HepG2 (cell line): ENCODE results near the gene SPRYD3. TPM values are rescaled to one million over a fixed set of nuclear protein-coding genes. Genes with fewer than 3 reads are reported as not detected.

Experiments used
- ARHGAP35 ChIP-seq: sonication (generic); formaldehyde crosslinking; IDR thresholded peaks from 2 replicates; pipeline ENCODE4 v1.9.0; 2022; ENCODE audit warnings: mild to moderate bottlenecking, inconsistent platforms, moderate library complexity, missing genetic modification reagents, borderline replicate concordance
- HMG20A ChIP-seq: IDR thresholded peaks from 2 replicates; pipeline ENCODE4 v1.6.1; 2016; ENCODE audit warnings: borderline replicate concordance
- MTERF4 ChIP-seq: sonication (generic); formaldehyde crosslinking; IDR thresholded peaks from 2 replicates; pipeline ENCODE4 v1.8.0; 2023; ENCODE audit warnings: mild to moderate bottlenecking, missing genetic modification reagents
- MXD4 ChIP-seq: IDR thresholded peaks from 2 replicates; pipeline ENCODE4 v1.6.1; 2016; ENCODE audit warnings: mild to moderate bottlenecking, missing biosample characterization, missing genetic modification reagents
- NR0B2 ChIP-seq: sonication (generic); formaldehyde crosslinking; IDR thresholded peaks from 2 replicates; pipeline ENCODE4 v1.4.0; 2020; ENCODE audit warnings: mild to moderate bottlenecking, missing genetic modification reagents
- PHF8 ChIP-seq: sonication (generic); formaldehyde crosslinking; IDR thresholded peaks from 2 replicates; pipeline ENCODE4 v1.5.0; 2020; ENCODE audit warnings: missing genetic modification reagents
- REST ChIP-seq, 2 experiments: IDR thresholded peaks; 2 replicates each; pipeline ENCODE4 v1.6.1; 2011 to 2012; ENCODE audit warnings: low read length in 2 of 2, borderline replicate concordance in 1 of 2, low read depth in 1 of 2, mild to moderate bottlenecking in 1 of 2, moderate library complexity in 1 of 2
- SP4 ChIP-seq: sonication (generic); formaldehyde crosslinking; IDR thresholded peaks from 2 replicates; pipeline ENCODE4 v1.8.1; 2023; ENCODE audit warnings: mild to moderate bottlenecking, missing genetic modification reagents
- SP5 ChIP-seq: IDR thresholded peaks from 2 replicates; pipeline ENCODE4 v1.6.1; 2016; ENCODE audit warnings: low read depth, borderline replicate concordance
- THAP9 ChIP-seq: sonication (generic); formaldehyde crosslinking; IDR thresholded peaks from 2 replicates; pipeline ENCODE4; 2020; ENCODE audit warnings: missing genetic modification reagents, mild to moderate bottlenecking, borderline replicate concordance
- ZC3H4 ChIP-seq: sonication (generic); formaldehyde crosslinking; IDR thresholded peaks from 2 replicates; pipeline ENCODE4 v1.4.0; 2020; ENCODE audit warnings: missing genetic modification reagents, borderline replicate concordance
- ZKSCAN8 ChIP-seq: IDR thresholded peaks from 2 replicates; pipeline ENCODE4 v1.6.1; 2016; ENCODE audit warnings: borderline replicate concordance, missing genetic modification reagents, missing compliant biosample characterization
- ZMYM3 ChIP-seq: sonication (generic); formaldehyde crosslinking; IDR thresholded peaks from 2 replicates; pipeline ENCODE4 v1.5.1; 2020; ENCODE audit warnings: mild to moderate bottlenecking, missing genetic modification reagents
- ZNF547 ChIP-seq: sonication (generic); formaldehyde crosslinking; IDR thresholded peaks from 2 replicates; pipeline ENCODE4 v1.5.1; 2020; ENCODE audit warnings: mild to moderate bottlenecking, missing genetic modification reagents
- ZNF562 ChIP-seq: sonication (generic); formaldehyde crosslinking; IDR thresholded peaks from 2 replicates; pipeline ENCODE4 v1.8.0; 2022; ENCODE audit warnings: missing genetic modification reagents, borderline replicate concordance
- ZNF574 ChIP-seq: sonication (generic); formaldehyde crosslinking; IDR thresholded peaks from 2 replicates; pipeline ENCODE4 v1.4.0; 2020; ENCODE audit warnings: missing genetic modification reagents
- ZNF619 ChIP-seq: sonication (generic); formaldehyde crosslinking; IDR thresholded peaks from 2 replicates; pipeline ENCODE4 v1.4.0; 2020; ENCODE audit warnings: mild to moderate bottlenecking, missing genetic modification reagents
- ZNF746 ChIP-seq: sonication (generic); formaldehyde crosslinking; IDR thresholded peaks from 2 replicates; pipeline ENCODE4 v1.8.0; 2022; ENCODE audit warnings: mild to moderate bottlenecking, missing genetic modification reagents
- polyA plus RNA-seq, 8 experiments: library from polyadenylated mRNA; depleted of rRNA in 3 of 8; stranded (reverse) in 7 of 8; unstranded in 1 of 8; fragments of >200 nt; fragmentation: Illumina TruSeq in 4 of 8; extraction: Trizol in 4 of 8; gene quantifications; 2 replicates each; pipeline versions ENCODE4 v1.2.1 to v1.2.3, GENCODE V29; 2011 to 2016; ENCODE audit warnings: low read depth in 4 of 8, missing spikeins in 1 of 8, mixed read lengths in 1 of 8; ENCODE audit not compliant: insufficient read depth in 1 of 8
- total RNA-seq, 5 experiments: library from RNA; depleted of rRNA; stranded (reverse); fragments of >200 nt; fragmentation: Illumina TruSeq; extraction: Trizol; gene quantifications; 2 replicates each; pipeline ENCODE4 v1.2.3, GENCODE V29; 2016; ENCODE audit warnings: low read depth in 1 of 5

SPRYD3 gene
- total and polyA plus RNA-seq, 2 of the 13 experiments (the other 11 are each of a cell fraction or from before 2014, with no cell fraction given) = 9.0 to 9.2 TPM

DNA sequence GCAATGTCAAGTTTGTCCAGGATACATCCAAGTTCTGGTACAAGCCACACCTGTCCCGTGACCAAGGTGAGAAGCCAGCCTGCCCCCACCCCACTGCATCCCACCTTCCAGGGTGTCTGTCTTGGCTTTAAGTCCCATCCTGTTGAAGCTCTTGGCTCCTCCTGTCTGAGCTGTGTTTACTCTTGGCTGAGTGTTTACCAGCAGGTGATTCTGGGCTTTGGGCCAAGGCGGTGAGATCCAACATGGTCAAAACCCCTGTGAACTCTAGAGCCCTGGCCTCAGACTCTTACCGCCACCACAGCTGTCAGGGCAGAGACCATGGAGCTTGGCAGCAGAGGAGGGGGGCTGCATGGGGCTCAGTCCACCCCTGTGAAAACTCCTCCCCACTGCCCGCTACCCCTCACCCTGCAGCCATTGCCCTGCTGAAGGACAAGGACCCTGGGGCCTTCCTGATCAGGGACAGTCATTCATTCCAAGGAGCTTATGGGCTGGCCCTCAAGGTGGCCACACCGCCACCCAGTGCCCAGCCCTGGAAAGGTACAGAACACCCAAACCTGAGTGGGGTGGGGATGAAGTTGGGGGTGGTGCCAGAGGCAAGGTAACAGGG is 17.7 kb downstream of the SPRYD3 start (continued):
- TF ChIP-seq REST (IDR thresholded peaks at IDR 0.05; ENCODE audit: borderline replicate concordance in 1 of 2, low read depth in 1 of 2, low read length in 2 of 2) = peak in 1 of 2 experiments; percentile 15; a peak in 1 of 4 replicates
- TF ChIP-seq ZNF746 = peak; percentile 63; the same call in 1 of the 2 replicates
- peak; percentile 59; the same call in 1 of the 2 replicates for TF ChIP-seq ZKSCAN8 (CRISPR knock-in tag)
- TF ChIP-seq ZNF547 (CRISPR knock-in tag) = no peak
- TF ChIP-seq ZNF619 (CRISPR knock-in tag) = 0 out of 2 replicates have a peak, but pooled peaks have one; percentile 3
- peak; percentile 27; the same call in 1 of the 2 replicates for TF ChIP-seq PHF8 (CRISPR knock-in tag)
- peak; percentile 70 for TF ChIP-seq HMG20A
- TF ChIP-seq ZC3H4 (CRISPR knock-in tag) = no peak
- TF ChIP-seq ARHGAP35 (CRISPR knock-in tag) = no peak
- TF ChIP-seq SP4 (CRISPR knock-in tag) = no peak
- TF ChIP-seq MTERF4 (CRISPR knock-in tag) = no peak
- peak; percentile 52; the same call in 1 of the 2 replicates for TF ChIP-seq ZMYM3 (CRISPR knock-in tag)
- TF ChIP-seq ZNF574 (CRISPR knock-in tag) = peak; percentile 60
- no peak for TF ChIP-seq NR0B2 (CRISPR knock-in tag)
- peak; percentile 37; the same call in 1 of the 2 replicates for TF ChIP-seq THAP9 (CRISPR knock-in tag)
- TF ChIP-seq MXD4 (CRISPR knock-in tag) = no peak
- TF ChIP-seq SP5 (CRISPR knock-in tag) = peak; percentile 69
- no peak for TF ChIP-seq ZNF562
